Progenitor cell of endocrine pancreas (in vitro differentiated cells): ENCODE results near the gene JUN. TPM values are rescaled to one million over a fixed set of nuclear protein-coding genes. Genes with fewer than 3 reads are reported as not detected.
"Not testable (repeated sequence)": the region's sequence is repeated elsewhere in the genome, so short reads cannot be mapped to it uniquely, and the experiment has no call there.

ENCODE experiments used
- DNase-seq: peaks from one replicate; pipeline ENCODE4 v3.0.0; 2021; ENCODE audit warnings: low spot score; ENCODE audit not compliant: unreplicated experiment
- H3K27ac Mint-ChIP-seq: 2 replicates; pipeline ENCODE4 v1.8.0; 2021; ENCODE audit warnings: mild to moderate bottlenecking, moderate library complexity, mixed read lengths
- H3K27me3 Mint-ChIP-seq: 2 replicates; pipeline ENCODE4 v1.8.0; 2021; ENCODE audit warnings: mixed read lengths
- H3K36me3 Mint-ChIP-seq: 2 replicates; pipeline ENCODE4 v1.8.0; 2022; ENCODE audit warnings: mixed read lengths; ENCODE audit not compliant: insufficient read depth
- H3K4me1 Mint-ChIP-seq: 2 replicates; pipeline ENCODE4 v1.8.0; 2021; ENCODE audit warnings: low read depth, mixed read lengths
- H3K4me3 Mint-ChIP-seq: 2 replicates; pipeline ENCODE4 v1.8.0; 2021; ENCODE audit warnings: low read depth, mild to moderate bottlenecking, moderate library complexity, mixed read lengths
- H3K9me3 Mint-ChIP-seq: 2 replicates; pipeline ENCODE4 v1.8.0; 2021; ENCODE audit warnings: low read depth, mixed read lengths
- CTCF ChIP-seq: fragments of 200-600 bp; sonication (generic); IDR thresholded peaks from one replicate; pipeline ENCODE4 v1.5.0; 2021; ENCODE audit warnings: antibody characterized with exemption, mild to moderate bottlenecking; ENCODE audit not compliant: unreplicated experiment
- total RNA-seq: library from RNA; stranded (reverse); gene quantifications from 2 replicates; pipeline ENCODE4 v1.2.1, GENCODE V29; 2021

JUN gene
- total RNA-seq, 1 donor from 2014 or later = 107 TPM

GRCh38 chr1:58803858-58804257 is 20.0 kb upstream of the JUN start:
- Mint-ChIP-seq H3K27me3 (peaks cover 10% of the 10 kb centered on the region), H3K27ac (no peak overlapping the region), H3K4me3 (no peak overlapping the region), H3K36me3 (no peaks in the 10 kb centered on the region), H3K4me1 (peaks cover 6% of the 10 kb centered on the region), H3K9me3 (no peaks in the 10 kb centered on the region)
- no peak for DNase-seq
- no peak for TF ChIP-seq CTCF

- DNase-seq = no peak
- Mint-ChIP-seq H3K4me3 (no peak overlapping the region), H3K9me3 (no peaks in the 10 kb centered on the region), H3K27me3 (peaks cover 10% of the 10 kb centered on the region), H3K27ac (no peak overlapping the region), H3K36me3 (no peaks in the 10 kb centered on the region), H3K4me1 (peaks cover 6% of the 10 kb centered on the region)
- no peak for TF ChIP-seq CTCF
Measured at GRCh38 chr1:58802640-58803399, 19.0 kb upstream of the JUN start.

GRCh38 chr1:58801286-58801685 is 17.4 kb upstream of the JUN start:
- H3K4me1 Mint-ChIP-seq, H3K36me3 Mint-ChIP-seq, DNase-seq: not testable (repeated sequence)

DNA sequence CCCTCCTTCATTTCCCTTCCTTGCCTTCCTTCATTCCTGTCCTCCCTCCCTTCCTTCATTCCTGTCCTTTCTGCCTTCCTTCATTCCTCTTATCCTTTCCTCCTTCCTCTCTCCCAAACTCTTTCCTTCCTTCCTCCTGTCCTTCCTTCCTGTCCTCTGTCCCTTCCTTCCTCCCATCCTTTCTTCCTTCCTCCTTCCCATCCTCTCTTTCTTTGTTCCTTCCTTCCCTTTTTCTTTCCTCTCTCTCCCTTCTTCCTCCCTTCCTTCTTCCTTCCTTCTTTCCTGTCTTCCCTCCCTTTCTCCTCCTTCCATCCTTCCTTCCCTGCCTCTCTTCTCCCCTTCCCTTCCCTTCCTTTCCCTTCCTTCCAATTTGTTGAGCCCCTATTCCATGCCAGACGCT is 15.8 kb upstream of the JUN start:
- no peak for TF ChIP-seq CTCF
- no peak overlapping the region for H3K27ac Mint-ChIP-seq
- no peak for DNase-seq
- H3K27me3 Mint-ChIP-seq = peaks cover 7% of the 10 kb centered on the region
- H3K4me3 Mint-ChIP-seq = no peak overlapping the region
- H3K4me1 Mint-ChIP-seq = peaks cover 6% of the 10 kb centered on the region
- no peaks in the 10 kb centered on the region for H3K9me3 Mint-ChIP-seq
- H3K36me3 Mint-ChIP-seq = no peaks in the 10 kb centered on the region

More at GRCh38 chr1:58801286-58801685, 17.4 kb upstream of the JUN start:
- not testable (repeated sequence) for H3K27ac Mint-ChIP-seq, H3K4me3 Mint-ChIP-seq, H3K9me3 Mint-ChIP-seq, H3K27me3 Mint-ChIP-seq

DNA sequence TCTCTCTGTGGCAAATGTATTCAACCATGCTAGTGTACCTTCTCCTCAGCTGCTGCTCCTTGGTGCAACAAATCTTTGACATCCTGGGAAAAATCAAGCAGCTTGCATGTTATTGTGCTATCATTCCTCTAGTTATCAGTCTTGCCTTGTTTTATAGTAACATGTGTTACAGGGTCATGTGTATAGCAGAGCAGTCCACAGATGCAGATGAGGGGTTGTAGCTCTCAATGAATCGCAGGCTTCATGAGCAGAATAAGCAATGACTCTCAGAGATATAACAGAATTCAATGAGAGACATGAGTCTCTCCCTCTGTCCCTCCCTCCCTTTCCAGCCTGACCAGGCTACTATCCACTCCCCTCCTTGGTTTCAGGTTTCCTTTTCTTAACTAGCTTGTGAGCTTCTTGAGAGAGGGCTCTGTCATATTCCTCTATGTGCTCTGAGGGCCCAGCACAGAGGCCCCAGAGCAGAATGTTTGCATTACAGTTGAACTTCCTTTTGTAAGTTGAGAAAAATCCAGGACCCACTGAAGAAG is 15.1 kb upstream of the JUN start:
- peaks cover 6% of the 10 kb centered on the region for H3K4me1 Mint-ChIP-seq
- H3K27ac Mint-ChIP-seq = no peak overlapping the region

More for the DNA sequence above, 15.1 kb upstream of the JUN start:
- no peaks in the 10 kb centered on the region for H3K9me3 Mint-ChIP-seq
- no peak for DNase-seq
- no peaks in the 10 kb centered on the region for H3K36me3 Mint-ChIP-seq
- TF ChIP-seq CTCF = no peak
- H3K27me3 Mint-ChIP-seq = peaks cover 7% of the 10 kb centered on the region
- no peak overlapping the region for H3K4me3 Mint-ChIP-seq
